Activated naive CD8-positive, alpha-beta T cell treated with anti-CD3 and anti-CD28 coated beads, Interleukin-2, amount 50 U/mL, for 24 hours (primary cell): ENCODE measurements around the gene ZGRF1.
"Not testable (repeated sequence)": the region's sequence is repeated elsewhere in the genome, so short reads cannot be mapped to it uniquely, and the experiment has no call there.

Experiments used
- ATAC-seq: fragments of 150-1000 bp; cut with Tn5 transposase; one replicate; pipeline ENCODE4 v1.10.0; 2021
- DNase-seq: peaks from one replicate; pipeline ENCODE4 v3.0.0; 2021
- H3K27ac Mint-ChIP-seq: one replicate; pipeline ENCODE4 v1.8.0; 2021; ENCODE audit warnings: mild to moderate bottlenecking, mixed read lengths
- H3K27me3 Mint-ChIP-seq: one replicate; pipeline ENCODE4 v1.8.0; 2021; ENCODE audit warnings: mixed read lengths
- H3K36me3 Mint-ChIP-seq: one replicate; pipeline ENCODE4 v1.8.0; 2021; ENCODE audit warnings: low read depth, mixed read lengths
- H3K4me1 Mint-ChIP-seq: one replicate; pipeline ENCODE4 v1.8.0; 2021; ENCODE audit warnings: mixed read lengths
- H3K4me3 Mint-ChIP-seq: one replicate; pipeline ENCODE4 v1.8.0; 2021; ENCODE audit warnings: mild to moderate bottlenecking, moderate library complexity, mixed read lengths
- H3K9me3 Mint-ChIP-seq: one replicate; pipeline ENCODE4 v1.8.0; 2021; ENCODE audit warnings: mixed read lengths

The ZGRF1 gene

GRCh38 chr4:112509243-112510141, 127.2 kb downstream of the ZGRF1 start:
- peaks cover 5% of the 10 kb centered on the region for H3K36me3 Mint-ChIP-seq
- DNase-seq (peak; percentile 4), ATAC-seq (no peak)
- H3K4me1 Mint-ChIP-seq, result peaks cover 31% of the 10 kb centered on the region
- no peak overlapping the region for H3K27ac Mint-ChIP-seq
- peaks cover 80% of the 10 kb centered on the region for H3K27me3 Mint-ChIP-seq
- H3K9me3 Mint-ChIP-seq, result peaks cover 7% of the 10 kb centered on the region
- peak overlapping the region; percentile 59 for H3K4me3 Mint-ChIP-seq

- Mint-ChIP-seq H3K27ac (no peak overlapping the region), H3K9me3 (peaks cover 7% of the 10 kb centered on the region), H3K36me3 (peaks cover 5% of the 10 kb centered on the region), H3K4me3 (no peak overlapping the region), H3K27me3 (peaks cover 77% of the 10 kb centered on the region), H3K4me1 (peaks cover 24% of the 10 kb centered on the region)
- no peak for DNase-seq
- no peak for ATAC-seq
These were observed 128.4 kb downstream of the ZGRF1 start for GRCh38 chr4:112508356-112508755.

- Mint-ChIP-seq H3K9me3 (no peaks in the 10 kb centered on the region), H3K36me3 (no peaks in the 10 kb centered on the region), H3K4me3 (no peak overlapping the region), H3K27me3 (peaks cover 69% of the 10 kb centered on the region), H3K4me1 (peaks cover 11% of the 10 kb centered on the region), H3K27ac (no peak overlapping the region)
- ATAC-seq, result no peak
- DNase-seq, result no peak
These were observed 131.9 kb downstream of the ZGRF1 start for GRCh38 chr4:112504807-112505206.

GRCh38 chr4:112502871-112503270, 133.8 kb downstream of the ZGRF1 start:
- no peak overlapping the region for H3K27ac Mint-ChIP-seq
- no peaks in the 10 kb centered on the region for H3K36me3 Mint-ChIP-seq
- ATAC-seq (no peak), DNase-seq (no peak)
- no peaks in the 10 kb centered on the region for H3K4me1 Mint-ChIP-seq
- H3K27me3 Mint-ChIP-seq, result peaks cover 56% of the 10 kb centered on the region
- no peaks in the 10 kb centered on the region for H3K9me3 Mint-ChIP-seq
- no peak overlapping the region for H3K4me3 Mint-ChIP-seq

GRCh38 chr4:112492321-112492720, 144.4 kb downstream of the ZGRF1 start:
- peaks cover 14% of the 10 kb centered on the region for H3K9me3 Mint-ChIP-seq
- H3K4me1 Mint-ChIP-seq, result no peaks in the 10 kb centered on the region
- H3K27ac Mint-ChIP-seq, result no peak overlapping the region
- peaks cover 7% of the 10 kb centered on the region for H3K36me3 Mint-ChIP-seq
- no peak overlapping the region for H3K4me3 Mint-ChIP-seq
- peaks cover 13% of the 10 kb centered on the region for H3K27me3 Mint-ChIP-seq
- ATAC-seq (no peak), DNase-seq (no peak)

- not testable (repeated sequence) for H3K4me1 Mint-ChIP-seq, ATAC-seq
These were observed 145.9 kb downstream of the ZGRF1 start for GRCh38 chr4:112490808-112491207.

More at GRCh38 chr4:112490808-112491207, 145.9 kb downstream of the ZGRF1 start:
- Mint-ChIP-seq H3K9me3 (peaks cover 14% of the 10 kb centered on the region), H3K27me3 (peaks cover 15% of the 10 kb centered on the region)
- not testable (repeated sequence) for H3K27ac Mint-ChIP-seq, DNase-seq, H3K36me3 Mint-ChIP-seq, H3K4me3 Mint-ChIP-seq
